GM21423 (cell line): Measurements from ENCODE around the gene NUDCD3.

Experiments
- ATAC-seq: cut with Tn5 transposase; IDR thresholded peaks from one replicate; pipeline ENCODE4 v1.9.1; 2021; ENCODE audit warnings: mild to moderate bottlenecking, moderate library complexity; ENCODE audit not compliant: unreplicated experiment

The NUDCD3 gene

GRCh38 chr7:44482502-44483485 is 7.7 kb downstream of the NUDCD3 start:
- no peak for ATAC-seq

DNA sequence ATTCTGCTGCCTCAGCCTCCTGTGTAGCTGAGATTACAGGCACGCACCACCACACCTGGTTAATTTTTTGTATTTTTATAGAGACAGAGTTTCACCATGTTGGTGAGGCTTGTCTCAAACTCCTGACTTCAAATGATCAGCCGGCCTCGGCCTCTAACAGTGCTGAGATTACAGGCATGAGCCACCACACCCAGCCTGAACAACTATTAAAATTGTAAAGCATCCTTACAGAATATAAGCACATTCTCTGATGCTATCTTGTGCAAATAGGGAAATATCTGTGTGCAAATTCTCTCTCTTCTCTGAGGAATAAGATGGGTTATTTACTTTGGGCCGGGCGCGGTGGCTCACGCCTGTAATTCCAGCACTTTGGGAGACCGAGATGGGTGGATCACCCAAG is 12.5 kb downstream of the NUDCD3 start:
- no peak for ATAC-seq

DNA sequence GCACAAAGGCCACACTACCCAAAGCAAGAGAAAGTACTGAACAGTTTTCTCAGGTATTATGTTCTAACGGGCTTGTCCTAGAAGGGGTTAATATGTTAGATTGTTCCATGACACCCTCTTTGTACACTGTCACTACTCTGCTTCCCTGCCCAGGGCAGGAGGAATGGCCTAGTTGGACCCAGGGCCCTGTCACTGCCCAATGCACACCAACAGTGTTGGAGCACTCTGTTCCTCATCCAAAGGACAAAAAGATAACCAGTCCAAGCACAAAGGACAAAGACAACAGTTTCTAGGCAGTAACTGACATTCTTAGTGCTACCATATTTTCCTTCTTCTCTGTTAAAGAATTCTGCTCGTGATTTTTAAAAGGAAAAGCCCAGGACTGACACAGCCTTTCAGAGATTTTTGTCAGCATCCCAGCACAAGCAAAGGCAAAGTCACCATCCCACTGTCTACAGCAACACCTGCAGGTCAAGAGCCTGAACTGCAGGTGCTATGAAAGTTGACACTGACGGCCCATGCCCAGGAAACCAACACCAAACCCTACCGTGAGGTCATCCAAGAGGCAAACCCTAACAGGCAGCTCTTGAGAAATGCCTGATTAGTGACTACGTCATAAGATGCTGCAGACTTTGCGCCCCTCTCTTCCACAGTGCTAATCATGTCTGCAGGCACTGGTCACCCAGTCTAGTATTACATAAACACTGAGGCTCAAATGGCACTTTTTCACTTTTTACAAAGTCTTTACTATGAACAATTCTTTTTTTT is 13.2 kb downstream of the NUDCD3 start:
- ATAC-seq, result peak; percentile 71

GRCh38 chr7:44476313-44476712 is 14.1 kb downstream of the NUDCD3 start:
- no peak for ATAC-seq

GRCh38 chr7:44473295-44473694 is 17.2 kb downstream of the NUDCD3 start:
- ATAC-seq, result no peak

DNA sequence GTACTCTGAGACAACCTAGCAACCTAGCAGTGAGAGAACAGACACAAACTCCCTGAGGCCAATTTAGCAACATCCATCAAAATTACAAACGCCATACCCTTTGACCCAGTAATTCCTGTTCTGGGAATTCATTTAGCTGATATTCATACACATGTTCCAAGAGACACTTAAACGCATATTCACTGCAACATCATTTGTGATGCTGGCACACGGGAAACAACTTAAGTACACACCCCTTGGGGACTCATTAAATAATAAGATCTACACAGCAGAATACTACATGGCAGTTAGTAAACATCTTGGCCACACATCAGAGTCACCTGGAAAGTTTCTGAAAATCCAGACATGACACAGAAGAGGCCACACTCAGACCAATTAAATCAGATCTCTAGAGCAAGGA is 17.6 kb downstream of the NUDCD3 start:
- ATAC-seq, result no peak

- ATAC-seq, result no peak
These were observed 18.6 kb downstream of the NUDCD3 start for GRCh38 chr7:44471850-44472249.

GRCh38 chr7:44471436-44471835 is 19.0 kb downstream of the NUDCD3 start:
- no peak for ATAC-seq

DNA sequence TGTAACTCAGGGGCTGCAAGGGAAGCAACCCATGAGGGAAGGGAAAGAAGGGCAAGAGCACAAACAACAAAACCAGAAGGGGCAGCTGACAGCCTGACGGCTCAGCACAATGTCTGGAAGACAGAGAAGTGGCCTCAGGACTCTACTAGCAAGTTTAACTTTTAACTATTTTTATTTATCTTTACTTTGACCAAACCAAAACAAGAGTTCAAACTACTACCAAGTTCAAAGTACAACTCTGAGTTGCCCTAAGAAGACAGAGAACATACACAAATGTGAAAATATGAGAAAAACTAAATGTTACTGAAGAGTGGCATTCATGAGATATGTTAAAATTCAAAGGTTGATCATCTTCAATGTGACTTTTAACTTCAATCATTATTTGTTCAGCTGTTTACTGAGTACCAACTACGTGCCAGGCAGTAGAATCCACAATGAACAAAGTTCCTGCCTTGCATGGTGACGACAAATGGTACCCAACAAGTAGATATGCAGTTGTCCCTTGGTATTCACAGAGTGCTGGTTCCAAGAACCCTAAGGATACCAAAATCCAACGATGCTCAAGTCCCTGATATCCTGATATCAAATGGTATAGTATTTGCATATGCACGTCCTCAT is 19.7 kb downstream of the NUDCD3 start:
- ATAC-seq, result no peak

DNA sequence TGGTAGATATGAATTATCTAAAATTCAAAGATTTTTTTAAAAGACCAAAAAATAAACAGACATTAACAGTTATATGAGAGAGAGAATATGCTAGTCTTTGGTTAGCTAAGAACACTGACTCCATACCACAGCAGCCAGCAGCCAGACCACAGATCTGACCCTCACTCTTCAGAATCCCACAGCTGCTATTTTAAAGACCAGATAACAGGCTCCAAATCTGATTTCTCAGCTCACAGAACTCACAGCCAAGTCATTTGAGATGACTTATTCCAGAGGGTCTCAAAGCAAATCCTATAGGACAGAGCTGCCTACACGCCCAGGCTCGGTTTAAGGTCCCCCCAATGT is 20.4 kb downstream of the NUDCD3 start:
- ATAC-seq, result no peak

DNA sequence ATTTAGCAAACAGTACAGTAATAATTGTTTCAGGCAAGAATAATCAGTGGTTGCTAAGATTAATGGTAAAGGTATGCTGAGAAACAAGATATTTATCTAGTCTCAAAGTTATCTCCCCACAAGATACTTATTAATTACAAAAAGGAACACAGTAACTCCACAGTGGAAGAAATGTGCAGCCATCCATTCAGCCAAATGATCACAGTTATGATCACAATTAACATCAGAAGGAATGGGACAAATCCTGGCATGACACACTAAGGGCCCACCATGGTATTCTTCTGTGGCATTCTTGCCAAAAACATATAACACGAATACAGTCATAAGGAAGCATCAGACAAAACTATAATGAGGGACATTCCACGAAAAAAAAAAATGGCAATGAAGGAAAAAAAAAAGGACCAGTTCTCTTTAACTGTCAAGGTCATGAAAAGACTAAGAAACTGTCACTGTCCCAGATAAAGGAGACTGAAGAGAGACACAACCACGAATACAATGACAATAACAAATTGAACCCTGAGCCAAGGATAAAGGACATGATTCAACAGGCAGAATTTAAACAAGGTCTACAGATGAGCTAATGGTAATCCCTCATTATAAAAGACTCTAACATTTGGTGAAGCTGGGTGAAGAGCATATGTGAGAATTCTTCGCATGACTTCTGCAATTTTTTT is 20.9 kb downstream of the NUDCD3 start:
- ATAC-seq, result no peak

DNA sequence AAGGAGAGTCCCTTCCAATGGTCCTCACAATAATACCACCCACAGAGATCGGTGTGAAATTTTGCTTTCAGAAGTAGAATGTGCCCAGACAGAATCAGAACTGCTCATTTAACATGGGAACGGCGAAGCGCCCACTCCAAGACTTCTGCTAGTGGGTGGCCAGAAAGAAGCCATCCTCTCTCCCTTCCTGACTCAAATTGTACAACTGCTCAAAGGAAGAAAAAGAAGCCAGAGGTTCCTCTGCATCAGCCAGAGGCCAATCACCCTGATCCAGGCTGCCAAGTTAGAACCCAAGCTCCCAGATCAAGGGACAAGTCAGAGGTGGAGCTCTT is 23.3 kb downstream of the NUDCD3 start:
- ATAC-seq, result no peak

- no peak for ATAC-seq
These were observed 23.9 kb downstream of the NUDCD3 start for GRCh38 chr7:44466300-44467216.

- ATAC-seq, result no peak
These were observed 25.0 kb downstream of the NUDCD3 start for GRCh38 chr7:44465490-44465889.

GRCh38 chr7:44463169-44463808 is 27.2 kb downstream of the NUDCD3 start:
- no peak for ATAC-seq

GRCh38 chr7:44461387-44461786 is 29.1 kb downstream of the NUDCD3 start:
- ATAC-seq, result no peak

GRCh38 chr7:44460325-44460724 is 30.1 kb downstream of the NUDCD3 start:
- peak; percentile 95 for ATAC-seq

DNA sequence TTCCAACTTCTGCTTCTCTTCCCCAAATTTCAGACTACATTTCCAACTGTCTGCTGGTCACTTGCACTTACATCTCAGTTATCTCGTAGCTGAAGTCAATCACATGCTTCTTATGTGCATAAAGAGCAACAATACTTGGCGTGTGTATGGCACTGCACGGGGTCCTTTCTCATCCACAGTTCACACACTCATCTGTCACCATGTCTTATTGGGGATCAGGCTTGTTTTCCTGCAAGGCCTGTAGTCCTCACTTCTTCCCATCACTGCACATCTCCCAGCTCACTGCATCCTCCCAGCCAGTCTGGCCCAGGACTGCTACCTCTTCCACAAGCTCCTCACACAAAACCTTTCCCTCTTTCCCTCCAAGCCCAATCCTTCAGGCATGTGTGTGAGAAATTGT is 35.3 kb downstream of the NUDCD3 start:
- no peak for ATAC-seq

DNA sequence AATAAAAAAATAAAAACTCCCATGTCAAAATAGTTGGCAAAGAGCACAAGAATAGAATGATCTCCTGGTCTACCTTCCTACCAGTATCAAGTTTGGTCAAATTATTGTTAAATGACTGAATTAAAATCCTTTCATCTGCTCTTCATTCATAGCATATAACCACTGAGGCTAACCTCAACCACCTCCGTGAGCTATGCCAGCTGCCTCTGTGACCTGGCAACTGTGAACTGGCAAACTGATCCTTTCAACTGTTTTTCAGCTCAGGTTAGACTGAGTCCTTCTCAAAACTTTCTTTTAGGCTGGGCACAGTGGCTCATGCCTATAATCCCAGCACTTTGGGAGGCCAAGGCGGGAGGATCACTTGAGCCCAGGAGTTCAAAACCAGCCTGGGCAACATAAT is 36.1 kb downstream of the NUDCD3 start:
- no peak for ATAC-seq

GRCh38 chr7:44451123-44451522 is 39.3 kb downstream of the NUDCD3 start:
- ATAC-seq, result no peak
